ENCODE data around the gene ATP7B. TPM values are rescaled to one million over a fixed set of nuclear protein-coding genes. Genes with fewer than 3 reads are reported as not detected.

ATP7B gene
- total RNA-seq, 1 experiment from 2014 or later = 11.6 TPM

GRCh38 chr13:51955281-51955771, 55.9 kb downstream of the ATP7B start:
- Mint-ChIP-seq H3K27ac (no peak overlapping the region), H3K27me3 (ENCODE audit: low read depth) (no peaks in the 10 kb centered on the region), H3K4me1 (peaks cover 5% of the 10 kb centered on the region; the same call in 1 of the 2 replicates), H3K36me3 (peaks cover under 1% of the 10 kb centered on the region; the same call in 1 of the 2 replicates), H3K9me3 (peaks cover 6% of the 10 kb centered on the region), H3K4me3 (no peak overlapping the region)
- TF ChIP-seq ZBTB43 (CRISPR knock-in tag; IDR thresholded peaks at IDR 0.05) (no peak), USF1 (CRISPR knock-in tag; IDR thresholded peaks at IDR 0.05) (no peak), SMAD4 (CRISPR knock-in tag; IDR thresholded peaks at IDR 0.05) (no peak), PRRX2 (CRISPR knock-in tag; IDR thresholded peaks at IDR 0.05) (no peak)
- CTCF ChIA-PET = no interaction called here
- DNase-seq (ENCODE audit: low spot score) = no peak
- POLR2A ChIA-PET = no interaction called here
- no peak for ATAC-seq

- Mint-ChIP-seq H3K4me3 (no peak overlapping the region), H3K27ac (no peak overlapping the region), H3K9me3 (peaks cover 7% of the 10 kb centered on the region), H3K27me3 (ENCODE audit: low read depth) (no peaks in the 10 kb centered on the region), H3K4me1 (no peaks in the 10 kb centered on the region), H3K36me3 (peaks cover 8% of the 10 kb centered on the region; the same call in 1 of the 2 replicates)
- DNase-seq (ENCODE audit: low spot score) (no peak), ATAC-seq (no peak)
- ChIA-PET POLR2A (no interaction called here), CTCF (no interaction called here)
- no peak for TF ChIP-seq AFF4 (CRISPR knock-in tag; IDR thresholded peaks at IDR 0.05; ENCODE audit: borderline replicate concordance)
- TF ChIP-seq AR (CRISPR knock-in tag; IDR thresholded peaks at IDR 0.05) = no peak
- no peak for TF ChIP-seq TEAD1 (CRISPR knock-in tag; IDR thresholded peaks at IDR 0.05)
- TF ChIP-seq GTF2I (CRISPR knock-in tag; conservative IDR thresholded peaks at IDR 0.05) = no peak
- no peak for TF ChIP-seq SP1 (CRISPR knock-in tag; conservative IDR thresholded peaks at IDR 0.05)
- TF ChIP-seq MAX (CRISPR knock-in tag; IDR thresholded peaks at IDR 0.05) = no peak
- no peak for TF ChIP-seq JAZF1 (CRISPR knock-in tag; IDR thresholded peaks at IDR 0.05)
- no peak for TF ChIP-seq ZNF425 (CRISPR knock-in tag; conservative IDR thresholded peaks at IDR 0.05)
- no peak for TF ChIP-seq NFATC4 (CRISPR knock-in tag; IDR thresholded peaks at IDR 0.05)
- no peak for TF ChIP-seq ARID4B (CRISPR knock-in tag; IDR thresholded peaks at IDR 0.05; ENCODE audit: borderline replicate concordance)
- no peak for TF ChIP-seq RELA (CRISPR knock-in tag; IDR thresholded peaks at IDR 0.05; ENCODE audit: borderline replicate concordance)
- TF ChIP-seq CREB1 (CRISPR knock-in tag; IDR thresholded peaks at IDR 0.05) = no peak
These were observed 57.7 kb downstream of the ATP7B start for GRCh38 chr13:51953347-51954195.
